ENCODE results near the gene LDB2.

Gene LDB2

DNA sequence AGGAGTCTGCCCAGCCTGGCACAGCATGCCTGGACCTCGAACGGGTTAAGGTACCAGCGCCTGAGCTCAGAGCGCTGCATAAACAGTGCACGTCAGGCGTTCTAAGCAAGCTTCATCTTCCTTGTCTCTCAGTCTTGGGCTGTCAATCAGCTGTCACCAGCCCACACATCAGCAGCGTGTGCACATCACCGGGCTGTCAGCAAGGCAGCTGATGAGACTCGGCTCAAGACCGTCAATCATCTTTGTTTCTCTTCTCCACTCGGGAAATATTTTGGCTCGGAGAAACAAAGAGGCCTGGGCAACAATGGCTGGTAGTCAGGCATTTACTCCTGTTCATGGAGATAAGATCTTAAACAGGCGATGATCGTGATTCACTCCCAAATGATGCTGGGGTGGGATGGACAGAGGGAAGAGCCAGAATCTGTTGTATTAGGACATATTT is 141.3 kb downstream of the LDB2 start:
- no peak for DNase-seq (ENCODE audit: low read depth in 3 of 3)

DNA sequence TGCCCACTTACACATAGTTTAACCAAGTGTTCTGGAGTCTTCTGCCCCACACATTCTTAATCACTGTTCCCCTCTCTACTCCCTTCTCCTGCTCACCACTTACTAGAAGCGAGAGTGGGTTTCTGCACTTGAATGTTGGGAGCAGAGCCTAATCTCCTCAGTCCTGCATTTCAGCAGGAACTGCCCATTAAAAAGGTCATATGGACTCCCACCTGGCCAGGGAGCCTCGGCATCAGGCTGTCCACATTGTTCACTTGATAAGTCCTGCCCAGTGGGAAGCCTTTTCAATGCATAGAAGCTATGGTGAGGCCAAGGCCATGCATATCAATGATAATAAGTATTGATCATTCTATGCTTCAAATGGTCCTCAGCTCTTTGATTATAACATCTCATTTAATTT is 144.3 kb downstream of the LDB2 start:
- no peak for DNase-seq (ENCODE audit: low read depth in 3 of 3)

DNA sequence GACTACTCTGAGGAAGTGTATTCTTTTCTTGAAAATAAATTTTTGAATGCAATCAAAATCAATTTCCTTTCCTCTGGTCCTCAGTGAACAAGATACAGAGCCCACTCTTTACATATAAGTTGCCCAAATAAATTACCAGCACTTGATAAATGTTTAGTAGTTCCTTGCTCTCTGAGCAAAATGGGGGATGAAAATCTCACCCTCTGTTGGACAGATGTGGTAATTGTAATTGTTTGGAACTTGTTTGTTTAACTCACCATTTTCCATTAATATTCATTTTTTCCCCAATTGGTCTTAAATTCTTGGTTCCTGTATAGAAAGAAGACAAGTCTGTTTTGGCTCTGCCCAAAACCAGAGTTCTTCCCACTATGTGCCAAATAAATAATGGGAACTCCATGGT is 146.3 kb downstream of the LDB2 start:
- no peak for DNase-seq (ENCODE audit: low read depth in 3 of 3)

DNA sequence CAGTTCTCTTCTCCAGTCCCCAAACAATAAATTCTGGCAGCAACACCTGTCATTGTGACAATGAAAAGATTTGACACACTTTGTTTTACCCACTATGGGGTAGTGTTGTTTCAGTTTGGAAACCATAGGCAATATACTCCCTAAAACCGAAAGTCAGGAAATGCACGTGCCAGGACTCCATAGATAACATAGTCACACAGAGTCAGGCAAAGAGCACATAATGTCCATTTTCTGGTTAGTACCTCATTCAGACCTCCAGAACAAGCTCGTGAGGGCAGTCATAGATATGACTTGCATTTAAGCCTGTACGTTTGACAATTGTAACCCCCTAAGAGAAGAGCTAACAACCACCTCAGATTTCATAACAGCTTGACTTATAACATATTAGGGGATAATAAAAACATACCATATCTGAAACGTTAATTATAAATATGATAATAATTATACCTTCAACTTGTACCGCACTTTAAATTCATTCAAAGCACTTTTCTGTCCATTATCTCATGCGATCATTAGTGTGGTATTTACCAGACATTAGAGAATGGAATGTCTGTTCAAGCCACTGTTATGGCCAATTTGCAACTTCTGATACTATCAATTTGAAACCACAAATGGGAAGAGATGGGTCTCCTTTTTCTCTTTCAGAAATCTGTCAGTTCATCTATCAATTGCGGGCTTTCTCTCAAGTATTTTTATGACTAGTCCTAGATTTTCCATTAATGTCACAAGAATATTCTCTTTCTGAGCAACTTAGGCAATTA is 147.4 kb downstream of the LDB2 start:
- no peak for DNase-seq (ENCODE audit: low read depth in 3 of 3)

DNA sequence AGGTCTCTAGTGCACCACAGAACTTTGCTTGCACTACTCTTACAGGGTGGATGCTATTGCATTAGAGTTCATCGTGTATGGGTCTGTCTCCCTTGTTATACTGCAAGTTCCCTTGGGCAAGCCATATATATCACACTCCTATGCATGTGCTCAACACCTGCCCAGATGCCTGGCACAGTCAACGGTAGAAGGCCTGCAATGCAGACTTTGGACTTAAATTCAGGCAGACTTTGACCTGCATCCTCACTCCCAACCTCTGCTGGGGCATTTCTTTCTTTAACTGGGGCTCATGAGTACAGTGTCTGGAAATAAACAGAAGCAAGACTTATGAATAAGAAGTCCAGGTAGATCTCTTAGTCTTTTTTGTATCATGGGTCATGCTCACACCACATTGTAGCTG is 148.2 kb downstream of the LDB2 start:
- no peak for DNase-seq (ENCODE audit: low read depth in 3 of 3)

DNA sequence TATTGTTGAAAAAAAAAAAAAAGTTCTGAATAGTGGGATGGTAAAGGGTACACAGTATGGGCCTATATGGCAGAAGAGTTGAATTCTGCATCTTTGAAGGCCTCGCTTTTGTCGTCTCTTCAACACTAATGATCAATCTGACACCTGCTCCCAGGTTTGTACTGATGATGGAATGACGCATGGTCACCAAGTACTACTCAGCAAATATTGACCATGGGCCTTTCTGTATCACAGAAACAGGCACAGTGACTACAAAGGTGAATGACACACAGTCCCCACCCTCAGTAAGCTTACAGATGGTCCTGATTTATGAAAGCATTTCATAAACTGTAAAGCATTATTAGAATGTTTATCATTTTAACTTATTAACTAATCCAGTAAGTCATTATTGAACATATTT is 152.6 kb downstream of the LDB2 start:
- no peak for DNase-seq (ENCODE audit: low read depth in 3 of 3)

DNA sequence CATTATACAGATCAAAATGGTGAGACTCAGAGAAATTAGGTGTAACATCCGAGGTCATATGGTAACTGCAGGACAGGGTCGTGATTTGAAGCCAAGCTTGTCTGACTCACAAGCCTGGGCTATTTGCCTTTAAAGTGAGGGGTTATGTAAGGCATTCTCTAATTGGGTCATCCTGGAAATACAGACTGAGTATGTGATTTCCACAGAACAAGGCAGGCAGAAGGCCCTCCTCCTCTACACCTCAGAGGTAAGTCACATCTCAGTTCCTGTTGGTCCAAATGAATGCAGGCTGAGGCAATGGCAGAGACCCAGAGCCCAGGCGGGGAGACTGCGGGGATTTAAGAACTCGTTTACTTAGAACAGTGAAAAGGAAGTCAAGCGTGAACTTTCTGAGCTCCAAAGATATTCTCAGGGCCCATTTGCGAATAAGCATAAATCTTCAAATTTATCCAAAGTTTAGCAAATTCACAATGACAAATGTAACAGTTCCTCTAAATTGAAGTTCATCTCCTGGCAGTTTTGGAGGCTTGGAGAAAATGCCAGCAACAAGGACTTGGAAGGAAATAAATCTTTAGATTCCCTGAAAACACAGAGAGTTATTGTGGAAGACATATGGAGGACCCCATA is 153.3 kb downstream of the LDB2 start:
- no peak for DNase-seq (ENCODE audit: low read depth in 3 of 3)

DNA sequence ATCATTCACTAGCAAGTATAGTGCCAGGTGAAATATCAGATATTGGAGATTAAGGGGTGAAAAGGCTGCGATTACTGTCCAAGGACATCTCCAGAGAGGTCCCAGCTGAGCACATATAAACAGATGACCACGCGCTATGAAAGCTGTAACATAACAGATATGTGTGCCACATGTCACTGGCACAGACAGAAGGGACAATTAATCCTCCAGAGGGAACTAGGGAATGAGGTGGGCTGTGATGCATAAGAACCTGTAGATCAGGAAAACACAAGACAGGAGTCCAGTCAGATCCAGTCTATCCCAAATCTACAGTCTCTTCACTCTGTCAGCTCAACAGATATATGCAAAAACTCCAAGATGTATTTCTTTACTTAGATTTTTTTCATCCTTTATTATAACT is 157.2 kb downstream of the LDB2 start:
- no peak for DNase-seq (ENCODE audit: low read depth in 3 of 3)

DNA sequence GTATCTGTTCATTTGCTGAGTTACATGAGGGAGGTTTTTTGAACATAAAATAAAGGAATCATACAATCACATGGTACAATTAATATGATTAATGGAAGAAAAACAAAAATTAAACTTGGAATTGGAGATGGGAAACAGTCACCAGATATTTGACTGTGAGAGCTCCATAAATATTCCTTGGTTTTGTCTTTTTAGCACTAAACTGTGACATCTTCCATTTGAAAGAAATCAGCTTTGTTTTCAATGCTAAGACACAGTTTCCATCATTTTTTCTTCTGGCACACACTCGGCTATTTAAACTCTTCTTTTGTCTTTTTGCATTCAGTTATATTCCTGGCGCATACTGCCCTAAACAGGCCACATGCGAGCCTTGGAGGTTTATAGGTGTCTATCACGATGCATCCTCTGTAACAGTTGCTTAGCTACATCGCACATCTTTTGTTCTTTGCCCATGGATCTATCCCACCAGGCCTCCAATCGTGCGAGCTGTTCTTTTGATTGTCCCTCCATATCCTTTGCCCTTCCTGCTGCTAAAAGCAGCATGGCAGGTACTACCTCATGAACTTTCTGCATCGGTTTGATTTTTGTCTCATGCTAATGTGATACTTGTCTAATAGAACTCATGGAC is 158.3 kb downstream of the LDB2 start:
- no peak for DNase-seq (ENCODE audit: low read depth in 3 of 3)

DNA sequence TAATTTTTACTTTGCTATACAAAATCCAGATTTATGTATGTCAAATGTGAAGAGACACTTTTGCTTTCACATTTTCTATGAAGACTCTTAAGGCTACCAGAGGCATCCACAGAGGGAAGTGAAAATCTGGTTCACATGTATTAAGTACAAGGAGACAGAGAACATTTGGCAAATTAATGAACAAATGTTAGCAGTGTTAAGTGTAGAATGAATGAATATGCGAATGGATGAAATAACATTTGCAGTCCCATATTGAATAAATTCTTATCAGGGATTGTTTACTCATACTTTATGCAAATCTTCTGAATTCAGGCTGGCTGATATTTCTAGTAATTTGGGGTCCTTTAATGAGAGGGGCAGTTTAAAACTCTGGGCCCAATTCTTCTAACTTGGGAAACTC is 159.9 kb downstream of the LDB2 start:
- DNase-seq (ENCODE audit: low read depth in 3 of 3): no peak

DNA sequence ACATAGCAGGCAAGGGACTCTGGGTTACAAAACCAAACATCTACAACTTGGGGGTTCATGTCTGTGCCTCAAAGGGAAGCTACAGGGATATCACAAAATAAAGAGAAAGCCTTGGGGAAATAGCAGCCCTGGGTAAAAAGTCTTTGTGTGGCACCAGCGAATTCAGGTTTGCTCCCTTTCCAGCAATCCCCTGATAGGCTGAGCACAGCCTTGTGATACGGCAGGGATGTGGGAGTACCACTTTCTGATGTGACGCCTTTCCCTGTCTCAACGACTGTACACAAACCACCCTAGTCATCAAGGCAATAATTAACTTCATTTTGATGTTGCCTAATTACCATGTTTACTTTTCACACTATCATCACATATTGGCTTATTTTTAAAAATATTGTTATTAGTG is 164.9 kb downstream of the LDB2 start:
- no peak for DNase-seq (ENCODE audit: low read depth in 3 of 3)

DNA sequence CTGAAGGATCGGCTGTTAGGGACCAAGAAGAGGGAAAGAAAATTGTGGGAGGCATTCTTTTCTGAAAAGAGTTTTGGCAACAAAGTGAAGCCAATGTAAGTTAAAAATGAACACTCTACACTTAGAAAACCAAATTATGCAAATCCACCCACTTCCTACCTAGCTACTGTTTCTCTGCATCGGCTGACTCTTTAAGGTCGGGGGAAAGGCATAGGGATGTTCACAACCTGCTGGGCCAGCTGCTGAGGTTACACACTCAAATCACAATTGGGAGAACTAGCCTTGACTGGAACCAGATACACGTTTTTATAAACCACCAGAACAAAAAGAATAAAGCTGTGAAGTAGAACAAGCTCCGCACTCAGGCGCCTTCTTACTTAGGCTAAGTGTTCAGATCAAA is 165.7 kb downstream of the LDB2 start:
- no peak for DNase-seq (ENCODE audit: low read depth in 3 of 3)

DNA sequence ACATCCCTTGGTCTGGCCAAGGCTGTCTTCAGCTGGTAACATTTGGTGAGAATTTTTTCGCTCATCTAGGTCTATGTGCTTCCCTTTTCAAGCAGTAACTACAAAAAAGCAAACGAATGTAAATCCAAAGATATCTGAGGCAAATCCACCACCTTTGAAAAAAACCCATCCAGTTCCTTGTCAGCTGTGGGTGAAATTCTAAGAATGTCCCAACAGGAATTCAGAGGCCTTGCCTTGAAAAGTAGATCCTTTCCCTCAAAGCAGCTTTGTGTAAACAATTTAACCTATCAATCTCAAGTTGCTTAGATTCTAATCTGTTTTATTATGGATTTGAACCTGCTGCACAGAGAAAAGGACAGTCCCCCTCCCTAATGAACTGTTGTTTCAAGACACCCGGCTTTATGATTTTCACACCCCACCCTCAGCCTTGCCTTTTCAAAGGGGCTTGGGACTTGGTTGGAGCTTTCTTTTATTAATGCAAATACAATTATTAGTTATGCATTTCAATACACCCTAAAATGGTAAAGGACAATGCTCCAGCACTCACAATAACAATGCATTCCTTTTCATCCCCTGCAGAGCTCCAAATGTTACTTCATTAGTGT is 166.6 kb downstream of the LDB2 start:
- no peak for DNase-seq (ENCODE audit: low read depth in 3 of 3)

DNA sequence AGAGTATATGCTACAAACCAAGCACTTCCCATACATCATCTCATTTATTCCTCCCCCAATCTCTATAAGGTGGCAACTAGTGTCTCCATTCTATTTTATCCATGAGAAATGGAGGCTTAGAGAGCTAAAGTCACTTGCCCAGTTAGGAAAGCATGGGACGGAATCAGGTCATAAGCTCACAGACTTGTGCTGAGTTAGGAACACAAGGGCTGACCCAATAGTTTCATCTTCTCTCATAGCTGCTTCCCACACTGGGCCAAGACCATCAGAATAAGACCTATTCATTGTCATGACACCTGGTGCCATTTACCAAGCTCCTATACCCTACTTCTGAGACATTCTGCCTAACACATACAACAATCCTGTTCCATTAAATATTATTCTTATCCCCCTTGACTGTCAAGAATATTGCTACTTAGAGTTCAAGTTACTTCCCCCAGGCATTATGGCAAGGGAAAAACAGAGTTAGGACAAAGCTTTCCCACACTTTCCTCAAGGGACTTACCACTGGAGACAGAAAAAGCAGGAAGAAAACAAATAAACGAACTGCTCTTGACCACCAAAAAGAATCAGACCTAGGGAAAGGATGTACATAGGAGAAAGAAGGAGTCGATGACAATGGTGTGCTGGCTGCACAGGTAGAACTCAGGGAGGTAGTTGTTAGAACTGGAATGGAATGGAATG is 167.8 kb downstream of the LDB2 start:
- DNase-seq (ENCODE audit: low read depth in 3 of 3): no peak

DNA sequence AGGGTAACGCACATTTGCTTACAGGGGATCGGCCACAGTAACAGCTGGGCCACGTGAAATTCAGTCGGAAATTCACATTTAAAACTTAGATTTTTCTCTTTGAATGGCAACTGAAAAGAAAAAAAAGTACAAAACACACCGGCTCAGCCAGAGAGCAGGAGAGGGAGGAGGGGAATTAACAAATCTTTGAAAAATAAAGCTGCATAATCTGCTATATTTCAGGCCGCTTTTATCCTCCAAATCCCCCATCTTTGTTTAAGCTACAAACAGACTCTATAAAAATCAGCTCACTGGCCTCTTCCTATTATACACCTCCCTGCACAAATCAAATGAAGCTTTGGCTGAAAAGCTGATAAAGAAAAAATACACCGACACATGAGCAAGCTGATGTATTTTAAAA is 169.1 kb downstream of the LDB2 start:
- DNase-seq (ENCODE audit: low read depth in 3 of 3): no peak

DNA sequence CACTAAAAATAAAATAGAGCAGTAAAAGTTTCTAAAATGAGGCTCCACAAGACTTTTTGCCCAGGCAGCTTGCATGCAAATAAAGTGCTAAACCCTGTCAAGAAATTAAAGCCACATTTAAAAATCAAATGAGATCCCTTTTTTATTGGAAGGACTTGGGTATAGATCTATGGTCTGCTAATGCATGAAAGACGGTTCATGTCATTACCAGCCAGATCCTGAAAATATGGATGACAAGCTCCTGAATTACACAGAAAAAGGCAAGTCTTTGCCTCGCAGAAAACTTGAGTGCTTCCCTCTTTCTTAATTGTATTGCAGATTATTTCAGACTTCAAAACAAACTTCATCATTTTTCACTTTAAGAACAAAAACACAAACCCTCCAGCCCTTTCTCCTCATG is 169.6 kb downstream of the LDB2 start:
- DNase-seq (ENCODE audit: low read depth in 3 of 3): no peak

DNA sequence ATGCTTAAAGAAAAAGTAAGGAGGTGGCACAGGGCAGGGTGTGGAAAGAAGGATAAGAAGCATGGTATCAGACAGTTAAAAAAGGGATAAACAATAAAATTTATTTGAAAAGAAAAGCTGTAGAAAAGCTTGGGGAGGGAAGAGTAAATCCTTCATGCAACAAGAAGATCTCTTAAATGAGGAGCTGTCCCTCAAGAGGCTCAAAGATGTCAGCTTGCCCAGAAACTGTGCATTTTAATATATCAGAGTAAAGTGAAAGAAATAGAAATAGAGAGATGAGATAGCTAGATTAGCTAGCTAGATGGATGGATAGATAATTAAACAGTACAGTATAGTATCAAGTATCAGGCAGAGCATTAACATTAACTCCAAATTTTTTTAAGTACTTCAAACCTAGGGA is 170.3 kb downstream of the LDB2 start:
- no peak for DNase-seq (ENCODE audit: low read depth in 3 of 3)

DNA sequence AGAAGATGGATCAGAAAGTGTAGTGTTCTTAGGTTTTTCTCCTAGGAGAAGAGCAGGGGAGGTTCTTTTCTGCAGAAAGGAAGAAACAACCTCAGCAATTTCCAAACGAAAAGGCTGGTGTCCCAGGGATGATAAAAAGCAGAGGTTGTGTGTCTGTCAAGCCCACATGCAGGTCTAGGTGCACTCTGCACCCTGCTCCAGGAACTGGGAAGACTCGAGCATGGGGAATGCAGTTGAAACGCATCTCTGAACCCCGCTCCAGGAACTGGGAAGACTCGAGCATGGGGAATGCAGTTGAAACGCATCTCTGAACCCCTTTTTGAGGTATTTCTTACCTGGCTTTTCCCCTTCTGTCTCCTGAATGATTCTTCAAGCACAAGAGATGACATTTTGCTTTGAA is 171.2 kb downstream of the LDB2 start:
- DNase-seq (ENCODE audit: low read depth in 3 of 3): no peak

DNA sequence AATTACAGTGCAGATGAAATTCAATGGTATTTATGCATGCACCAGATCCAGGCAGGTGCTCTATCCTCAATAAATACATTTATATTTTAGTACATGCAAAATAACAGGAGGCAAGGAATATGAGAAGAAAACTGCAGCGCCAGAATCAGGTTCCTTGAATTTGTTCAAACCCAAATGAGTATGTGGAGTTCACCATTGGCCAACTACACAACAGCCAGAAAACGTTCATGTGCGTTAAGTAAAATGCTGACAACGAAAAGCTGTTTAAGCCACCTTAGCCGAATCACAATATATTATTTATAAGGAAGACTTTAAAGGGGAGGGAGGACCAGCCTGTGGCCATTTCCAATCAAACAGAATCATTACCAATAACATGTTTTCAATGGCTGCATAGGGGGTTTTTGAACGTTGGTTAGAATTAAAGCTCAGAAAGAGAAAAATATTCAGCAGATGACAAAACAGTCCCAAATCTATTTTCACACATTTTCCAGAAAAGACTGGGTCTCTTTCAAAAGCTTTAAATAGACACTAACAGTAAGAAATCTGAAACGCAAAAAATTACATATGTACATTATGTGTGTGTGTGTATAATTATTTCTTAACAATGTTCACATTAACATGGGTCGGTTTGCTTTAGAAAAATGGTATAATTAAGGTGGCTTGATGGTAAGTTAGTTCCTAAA is 171.9 kb downstream of the LDB2 start:
- no peak for DNase-seq (ENCODE audit: low read depth in 3 of 3)

DNA sequence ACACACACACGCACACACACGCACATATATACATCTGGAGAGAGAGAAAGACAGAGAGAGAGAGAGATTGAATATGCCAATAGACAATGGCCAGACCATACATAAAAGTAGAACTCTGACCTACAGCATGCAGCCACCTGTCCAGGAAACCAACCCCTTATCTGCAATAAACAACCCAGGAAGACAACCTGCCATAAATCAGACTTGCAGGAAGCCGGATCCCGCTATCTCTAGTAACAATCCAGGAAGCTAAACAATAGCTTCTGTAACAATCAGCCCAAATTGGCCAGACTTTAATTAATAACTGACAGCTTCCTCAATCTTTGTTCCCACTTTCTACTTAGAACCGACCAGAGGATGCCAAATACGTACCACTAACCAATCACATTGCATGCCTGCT is 173.2 kb downstream of the LDB2 start:
- no peak for DNase-seq (ENCODE audit: low read depth in 3 of 3)

DNA sequence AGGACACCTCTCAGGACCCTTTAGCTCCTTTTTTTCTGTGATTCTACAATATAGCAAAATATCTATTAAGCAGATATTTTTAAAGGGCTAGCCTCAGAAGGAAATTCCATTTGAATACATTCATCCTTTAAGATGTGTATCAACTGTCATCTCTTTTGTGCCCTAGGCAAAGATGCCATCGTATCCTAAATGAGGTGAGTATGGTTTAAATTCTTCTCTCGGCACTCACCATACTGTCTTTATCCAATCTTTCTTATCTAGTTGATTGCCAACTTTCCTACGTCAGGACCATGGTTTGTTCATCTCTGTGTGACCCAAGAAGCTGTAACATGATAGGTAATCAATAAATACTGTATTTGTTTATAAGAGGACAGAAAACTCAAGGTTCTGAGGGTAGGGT is 176.0 kb downstream of the LDB2 start:
- no peak for DNase-seq (ENCODE audit: low read depth in 3 of 3)

Data from stimulated activated CD4-positive, alpha-beta T cell treated with anti-CD3 and anti-CD28 coated beads, TNF-alpha, amount 100 ng/mL, for 48 hours (primary cell).